HCT116 (cell line): ENCODE measurements around the gene STARD3.

Experiments
- CTCF ChIP-seq, 3 experiments: fragments of 200-600 bp in 1 of 3; sonication (generic) in 1 of 3; IDR thresholded peaks in 2 of 3; conservative IDR thresholded peaks in 1 of 3; 2 replicates each; pipeline ENCODE4 v1.5.1; 2012 to 2017; ENCODE audit warnings: low read depth in 2 of 3, low read length in 2 of 3, antibody characterized with exemption in 1 of 3, borderline replicate concordance in 1 of 3, control low read depth in 1 of 3, mild to moderate bottlenecking in 1 of 3, mixed read lengths in 1 of 3, mixed run types in 1 of 3, moderate library complexity in 1 of 3; ENCODE audit not compliant: insufficient read depth in 1 of 3
- EZH2 ChIP-seq: fragments of 200-600 bp; sonication (generic); IDR thresholded peaks from 2 replicates; pipeline ENCODE4 v1.6.1; 2017; ENCODE audit warnings: antibody characterized with exemption, mixed run types
- SP1 ChIP-seq: IDR thresholded peaks from 2 replicates; pipeline ENCODE4 v1.6.1; 2012; ENCODE audit warnings: low read depth

- TF ChIP-seq SP1 (no peak), EZH2 (no peak), CTCF (IDR thresholded peaks at IDR 0.05 in 2 of 3, conservative IDR thresholded peaks at IDR 0.05 in 1 of 3; ENCODE audit: borderline replicate concordance in 1 of 3, insufficient read depth in 1 of 3, low read depth in 2 of 3, low read length in 2 of 3) (no peak)
Measured at GRCh38 chr17:39673335-39674081, 36.6 kb downstream of the STARD3 start.
